GM21367 (cell line): ENCODE measurements around the gene CD81.

Experiments used
- ATAC-seq: cut with Tn5 transposase; IDR thresholded peaks from one replicate; pipeline ENCODE4 v1.9.1; 2021; ENCODE audit not compliant: unreplicated experiment

CD81 gene

GRCh38 chr11:2374456-2375201, 2.5 kb upstream of the CD81 start:
- no peak for ATAC-seq

- ATAC-seq: no peak
Observed at GRCh38 chr11:2375341-2375853, 1.7 kb upstream of the CD81 start.

- no peak for ATAC-seq
Observed at GRCh38 chr11:2375964-2376551, 1.1 kb upstream of the CD81 start.

GRCh38 chr11:2377511-2378443, 667 bp downstream of the CD81 start:
- no peak for ATAC-seq

GRCh38 chr11:2378527-2379210, 1.6 kb downstream of the CD81 start:
- no peak for ATAC-seq

- no peak for ATAC-seq
Observed at GRCh38 chr11:2379466-2380174, 2.5 kb downstream of the CD81 start.

- ATAC-seq: no peak
Observed at GRCh38 chr11:2380396-2380795, 3.3 kb downstream of the CD81 start.

GRCh38 chr11:2380807-2381350, 3.8 kb downstream of the CD81 start:
- ATAC-seq: no peak

- ATAC-seq: no peak
Observed at GRCh38 chr11:2381494-2382128, 4.5 kb downstream of the CD81 start.

- no peak for ATAC-seq
Observed at GRCh38 chr11:2382129-2382517, 5.0 kb downstream of the CD81 start.

- ATAC-seq: no peak
Observed at GRCh38 chr11:2382936-2383851, 6.1 kb downstream of the CD81 start.

- no peak for ATAC-seq
Observed at GRCh38 chr11:2383852-2384804, 7.0 kb downstream of the CD81 start.

GRCh38 chr11:2385156-2386151, 8.3 kb downstream of the CD81 start:
- no peak for ATAC-seq

- no peak for ATAC-seq
Observed at GRCh38 chr11:2386591-2386990, 9.5 kb downstream of the CD81 start.

GRCh38 chr11:2387266-2387987, 10.3 kb downstream of the CD81 start:
- ATAC-seq: no peak
